Upper lobe of left lung (tissue), 6 donors: ENCODE results near the gene ZC3H18. TPM values are rescaled to one million over a fixed set of nuclear protein-coding genes. Genes with fewer than 3 reads are reported as not detected.
A peak's percentile ranks its signal among the peaks of the same experiment; 100 is the strongest.

ENCODE experiments used
- ATAC-seq, 2 donors: fragments of 200-7000 bp; cut with Tn5 transposase; one replicate each; pipeline ENCODE4 v1.9.1; 2022; ENCODE audit warnings: mild to moderate bottlenecking in 2 of 2, moderate library complexity in 2 of 2; ENCODE audit not compliant: low FRiP score in 2 of 2
- DNase-seq, 2 donors: peaks; one replicate each; pipeline ENCODE4 v3.0.0-alpha.2; 2019 to 2020
- H3K27ac ChIP-seq, 4 donors: fragments of 200-600 bp; sonication (generic); one replicate each; pipeline ENCODE4 v1.5.1; 2016 to 2019
- H3K27me3 ChIP-seq, 4 donors: fragments of 200-600 bp; sonication (generic); one replicate each; pipeline ENCODE4 v1.5.1; 2017 to 2019
- H3K36me3 ChIP-seq, 4 donors: fragments of 200-600 bp; sonication (generic); one replicate each; pipeline ENCODE4 v1.5.1; 2016 to 2019
- H3K4me1 ChIP-seq, 4 donors: fragments of 200-600 bp; sonication (generic); one replicate each; pipeline ENCODE4 v1.5.1; 2018 to 2019
- H3K4me3 ChIP-seq, 4 donors: fragments of 200-600 bp; sonication (generic); one replicate each; pipeline ENCODE4 v1.5.1; 2017 to 2019; ENCODE audit warnings: mild to moderate bottlenecking in 2 of 4, moderate library complexity in 1 of 4
- H3K9me3 ChIP-seq, 4 donors: fragments of 200-600 bp; sonication (generic); one replicate each; pipeline ENCODE4 v1.5.1; 2018 to 2019
- CTCF ChIP-seq, 6 experiments: fragments of 450-650 bp in 4 of 6; fragments of 200-600 bp in 2 of 6; sonication (generic) in 2 of 6; IDR thresholded peaks; one replicate each; pipeline ENCODE4 v1.5.1; 2016 to 2019; ENCODE audit warnings: antibody characterized with exemption in 6 of 6
- EP300 ChIP-seq, 4 donors: sonication (generic); formaldehyde crosslinking; IDR thresholded peaks; one replicate each; pipeline ENCODE4 v1.5.1; 2017; ENCODE audit warnings: antibody characterized with exemption in 4 of 4, control low read depth in 2 of 4
- POLR2A ChIP-seq, 4 donors: fragments of 450-650 bp; IDR thresholded peaks; one replicate each; pipeline ENCODE4 v1.5.1; 2016 to 2017; ENCODE audit warnings: antibody characterized with exemption in 4 of 4, mild to moderate bottlenecking in 2 of 4
- POLR2AphosphoS5 ChIP-seq, 2 donors: sonication (generic); formaldehyde crosslinking; IDR thresholded peaks; one replicate each; pipeline ENCODE4 v1.5.1; 2017; ENCODE audit warnings: antibody characterized with exemption in 2 of 2
- WGBS, 2 donors: methylation state at CpG; one replicate each; pipeline ENCODE4 v1.1.5; 2017 to 2018; 5-methylcytosine and 5-hydroxymethylcytosine counted together
- total RNA-seq, 6 donors: library from RNA; depleted of rRNA in 4 of 6; stranded (reverse); fragments of >200 nt in 4 of 6; gene quantifications; one replicate each; pipeline versions ENCODE4 v1.1.0 to v1.2.1, GENCODE V29; 2016 to 2021
- donor health status: DM: no; HTN: no; CAD: no; lungs with moderate emphysema.
- donor health status: DM: no; HTN: yes; CAD: no; lungs with severe emphysema.

The ZC3H18 gene
- total RNA-seq, 6 donors from 2014 or later = 22.0 to 74.4 (median 45.5) TPM

- no peaks in the 10 kb centered on the region for H3K27me3 ChIP-seq
- peaks cover 22 to 39% (median 27%) of the 10 kb centered on the region in 4 donors for H3K4me1 ChIP-seq
- TF ChIP-seq POLR2A (IDR thresholded peaks at IDR 0.05) (no peak), POLR2AphosphoS5 (IDR thresholded peaks at IDR 0.05) (no peak), CTCF (IDR thresholded peaks at IDR 0.05) (no peak), EP300 (IDR thresholded peaks at IDR 0.05) (no peak)
- H3K27ac ChIP-seq = no peak overlapping the region
- ATAC-seq (no peak), DNase-seq (peak in 1 of 2 donors; percentile 73)
- H3K9me3 ChIP-seq = no peaks in the 10 kb centered on the region
- H3K4me3 ChIP-seq = no peak overlapping the region
- WGBS, 2 donors = 87 to 92% methylated on average over 13 to 27 of the region's 27 CpGs
- no peaks in the 10 kb centered on the region for H3K36me3 ChIP-seq
Observed at GRCh38 chr16:88530051-88530857, 39.9 kb upstream of the ZC3H18 start.

- Histone ChIP-seq H3K27ac (no peak overlapping the region), H3K27me3 (no peaks in the 10 kb centered on the region), H3K9me3 (no peaks in the 10 kb centered on the region), H3K36me3 (no peaks in the 10 kb centered on the region), H3K4me1 (peaks cover 26 to 39% (median 27%) of the 10 kb centered on the region in 4 donors), H3K4me3 (no peak overlapping the region)
- WGBS, 2 donors = 73 to 83% methylated on average over 10 to 11 of the region's 11 CpGs
- ATAC-seq = no peak
- peak in 1 of 2 donors; percentile 61 for DNase-seq
- no peak for TF ChIP-seq EP300 (IDR thresholded peaks at IDR 0.05)
- no peak for TF ChIP-seq CTCF (IDR thresholded peaks at IDR 0.05)
- TF ChIP-seq POLR2AphosphoS5 (IDR thresholded peaks at IDR 0.05) = no peak
- no peak for TF ChIP-seq POLR2A (IDR thresholded peaks at IDR 0.05)
Observed at GRCh38 chr16:88530858-88531203, 39.4 kb upstream of the ZC3H18 start.

GRCh38 chr16:88531346-88531745 is 38.9 kb upstream of the ZC3H18 start:
- ATAC-seq = no peak
- H3K27ac ChIP-seq = no peak overlapping the region
- H3K4me3 ChIP-seq = no peak overlapping the region
- H3K4me1 ChIP-seq = peaks cover 23 to 37% (median 26%) of the 10 kb centered on the region in 4 donors
- 87 to 92% methylated on average over 12 of the region's 12 CpGs for WGBS, 2 donors
- no peaks in the 10 kb centered on the region for H3K36me3 ChIP-seq
- no peaks in the 10 kb centered on the region for H3K27me3 ChIP-seq
- no peaks in the 10 kb centered on the region for H3K9me3 ChIP-seq
- TF ChIP-seq POLR2A (IDR thresholded peaks at IDR 0.05) (no peak), POLR2AphosphoS5 (IDR thresholded peaks at IDR 0.05) (no peak), EP300 (IDR thresholded peaks at IDR 0.05) (no peak), CTCF (IDR thresholded peaks at IDR 0.05) (no peak)
- DNase-seq = peak in 1 of 2 donors; percentile 29

- peaks cover 20 to 30% (median 23%) of the 10 kb centered on the region in 4 donors for H3K4me1 ChIP-seq
- H3K9me3 ChIP-seq = no peaks in the 10 kb centered on the region
- TF ChIP-seq POLR2AphosphoS5 (IDR thresholded peaks at IDR 0.05) = no peak
- no peak for TF ChIP-seq POLR2A (IDR thresholded peaks at IDR 0.05)
- TF ChIP-seq EP300 (IDR thresholded peaks at IDR 0.05) = no peak
- DNase-seq (peak in 1 of 2 donors; percentile 84), ATAC-seq (no peak)
- WGBS, 2 donors = 92 to 95% methylated on average over 15 to 23 of the region's 34 CpGs
- no peak overlapping the region for H3K4me3 ChIP-seq
- H3K27me3 ChIP-seq = no peaks in the 10 kb centered on the region
- no peaks in the 10 kb centered on the region for H3K36me3 ChIP-seq
- no peak overlapping the region for H3K27ac ChIP-seq
Observed at GRCh38 chr16:88531931-88532433, 38.2 kb upstream of the ZC3H18 start.

- H3K36me3 ChIP-seq = no peaks in the 10 kb centered on the region
- no peaks in the 10 kb centered on the region for H3K9me3 ChIP-seq
- H3K4me1 ChIP-seq = peaks cover 16 to 24% (median 17%) of the 10 kb centered on the region in 4 donors
- H3K4me3 ChIP-seq = peak overlapping the region in 3 of 4 donors; percentile 82 to 95 (median 91)
- ATAC-seq (no peak), DNase-seq (peak in 1 of 2 donors; percentile 71)
- H3K27me3 ChIP-seq = no peaks in the 10 kb centered on the region
- WGBS, 2 donors = 76 to 88% methylated on average over 4 to 33 of the region's 37 CpGs
- TF ChIP-seq POLR2AphosphoS5 (IDR thresholded peaks at IDR 0.05) (no peak), EP300 (IDR thresholded peaks at IDR 0.05) (no peak), CTCF (IDR thresholded peaks at IDR 0.05) (no peak), POLR2A (IDR thresholded peaks at IDR 0.05) (no peak)
- peak overlapping the region in 1 of 4 donors; percentile 49 for H3K27ac ChIP-seq
Observed at GRCh38 chr16:88532434-88533241, 37.6 kb upstream of the ZC3H18 start.
